DND-41 (cell line): ENCODE data around the gene MYH15.

ENCODE experiments used
- CTCF ChIP-seq: IDR thresholded peaks from 2 replicates; pipeline ENCODE4 v1.5.1; 2012; ENCODE audit warnings: borderline replicate concordance, low read length, moderate library complexity, mild to moderate bottlenecking; ENCODE audit not compliant: poor library complexity, severe bottlenecking; ENCODE audit errors: extremely low read depth
- EZH2 ChIP-seq: IDR thresholded peaks from 3 replicates; pipeline ENCODE4 v1.6.1; 2012; ENCODE audit warnings: borderline replicate concordance, low read depth, mild to moderate bottlenecking, moderate library complexity, low read length, inconsistent platforms; ENCODE audit not compliant: severe bottlenecking

DNA sequence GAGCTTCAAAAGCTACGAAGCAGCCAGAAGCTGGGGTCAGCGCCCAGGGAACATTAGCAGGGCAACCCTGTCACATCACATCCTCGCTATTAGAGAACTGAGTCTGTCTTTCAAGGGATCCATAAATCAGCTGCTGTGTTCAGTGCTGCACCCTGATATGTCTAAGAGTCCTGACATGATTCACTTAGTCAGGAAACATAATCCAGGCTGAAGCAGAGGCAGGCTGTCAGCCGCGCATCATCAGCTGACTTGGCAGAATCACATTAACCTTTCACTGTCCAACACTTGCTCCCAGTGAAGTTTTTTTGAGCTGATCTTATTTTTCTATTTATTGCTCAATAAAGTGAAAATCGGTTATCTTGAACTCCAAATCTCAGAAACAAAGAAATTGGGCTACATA lies 23.5 kb downstream of the MYH15 start:
- TF ChIP-seq EZH2: no peak
- no peak for TF ChIP-seq CTCF
